SK-N-SH treated with all-trans-retinoic acid at 6 μM for 48 hours (cell line): Measurements from ENCODE around the gene ARHGAP18.

ENCODE experiments used
- ARNTL ChIP-seq: fragments of 450-650 bp; formaldehyde crosslinking; IDR thresholded peaks from 2 replicates; pipeline ENCODE4 v1.5.0; 2020; ENCODE audit warnings: low read depth, mild to moderate bottlenecking, moderate library complexity, borderline replicate concordance
- TCF4 ChIP-seq: fragments of 250-450 bp; sonication (Bioruptor Pico); IDR thresholded peaks from 2 replicates; pipeline ENCODE4 v1.8.0; 2021; ENCODE audit warnings: mild to moderate bottlenecking, moderate library complexity, borderline replicate concordance
- ZFP3 ChIP-seq: fragments of 250-450 bp; sonication (Bioruptor Pico); IDR thresholded peaks from 2 replicates; pipeline ENCODE4 v1.5.0; 2020; ENCODE audit warnings: mild to moderate bottlenecking, moderate library complexity
- ZFP30 ChIP-seq: fragments of 450-650 bp; formaldehyde crosslinking; IDR thresholded peaks from 2 replicates; pipeline ENCODE4 v1.5.0; 2022; ENCODE audit warnings: mild to moderate bottlenecking, moderate library complexity
- TF ChIP-seq, protein P1 (sequence below): fragments of 250-450 bp; sonication (Bioruptor Pico); IDR thresholded peaks from 2 replicates; pipeline ENCODE4 v1.5.1; 2020; ENCODE audit warnings: low read depth, mild to moderate bottlenecking, moderate library complexity

DNA sequence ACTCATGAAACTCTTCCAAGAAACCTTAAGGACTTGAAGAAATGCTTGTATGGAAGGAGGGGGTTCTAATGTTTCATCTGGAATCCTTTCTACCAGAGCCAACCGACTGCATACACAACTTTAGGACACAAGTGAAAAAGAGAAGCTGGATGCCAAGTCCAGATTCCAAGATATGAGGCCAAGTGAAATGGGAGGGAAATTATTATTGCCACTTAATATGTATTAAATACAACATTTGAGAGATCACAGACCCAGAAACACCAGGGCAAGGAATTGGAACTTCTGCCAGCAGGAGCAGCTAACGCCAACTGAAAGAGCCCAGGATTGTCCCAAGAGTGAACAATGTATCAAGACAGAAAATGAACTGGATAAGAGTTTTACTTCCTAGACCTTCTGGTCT lies 144.2 kb downstream of the ARHGAP18 start:
- TF ChIP-seq ZFP3 (CRISPR knock-in tag) (no peak), ZFP30 (CRISPR knock-in tag) (no peak), TCF4 (no peak), ARNTL (CRISPR knock-in tag) (no peak)
- TF ChIP-seq, protein P1, sequence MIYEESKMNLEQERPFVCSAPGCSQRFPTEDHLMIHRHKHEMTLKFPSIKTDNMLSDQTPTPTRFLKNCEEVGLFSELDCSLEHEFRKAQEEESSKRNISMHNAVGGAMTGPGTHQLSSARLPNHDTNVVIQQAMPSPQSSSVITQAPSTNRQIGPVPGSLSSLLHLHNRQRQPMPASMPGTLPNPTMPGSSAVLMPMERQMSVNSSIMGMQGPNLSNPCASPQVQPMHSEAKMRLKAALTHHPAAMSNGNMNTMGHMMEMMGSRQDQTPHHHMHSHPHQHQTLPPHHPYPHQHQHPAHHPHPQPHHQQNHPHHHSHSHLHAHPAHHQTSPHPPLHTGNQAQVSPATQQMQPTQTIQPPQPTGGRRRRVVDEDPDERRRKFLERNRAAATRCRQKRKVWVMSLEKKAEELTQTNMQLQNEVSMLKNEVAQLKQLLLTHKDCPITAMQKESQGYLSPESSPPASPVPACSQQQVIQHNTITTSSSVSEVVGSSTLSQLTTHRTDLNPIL: no peak
